SK-N-DZ (cell line): ENCODE measurements around the gene AMDHD1.
"Not testable (repeated sequence)": the region's sequence is repeated elsewhere in the genome, so short reads cannot be mapped to it uniquely, and the experiment has no call there.

Experiments
- DNase-seq: peaks from one replicate; pipeline ENCODE4 v3.0.0-alpha.2; 2015; ENCODE audit warnings: low spot score

Gene AMDHD1

DNA sequence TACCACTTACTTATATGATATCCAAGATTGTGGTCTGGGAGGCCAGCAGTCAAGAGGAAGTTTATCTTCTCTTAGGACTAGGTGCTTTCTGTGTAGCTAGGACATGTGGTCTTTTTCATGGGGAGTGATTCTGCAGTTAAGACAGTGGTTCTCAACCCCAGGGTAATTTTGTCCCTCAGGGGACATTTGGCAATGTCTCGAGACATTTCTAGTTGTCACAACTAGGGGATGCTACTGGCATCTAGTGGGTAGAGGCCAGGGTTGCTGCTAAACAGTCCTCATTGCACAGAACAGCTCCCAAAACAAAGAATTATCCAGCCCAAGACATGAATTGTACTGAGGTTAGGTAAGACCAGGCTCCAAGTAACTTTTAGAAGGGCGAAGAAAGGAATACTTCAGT is 20.0 kb downstream of the AMDHD1 start:
- DNase-seq = no peak

DNA sequence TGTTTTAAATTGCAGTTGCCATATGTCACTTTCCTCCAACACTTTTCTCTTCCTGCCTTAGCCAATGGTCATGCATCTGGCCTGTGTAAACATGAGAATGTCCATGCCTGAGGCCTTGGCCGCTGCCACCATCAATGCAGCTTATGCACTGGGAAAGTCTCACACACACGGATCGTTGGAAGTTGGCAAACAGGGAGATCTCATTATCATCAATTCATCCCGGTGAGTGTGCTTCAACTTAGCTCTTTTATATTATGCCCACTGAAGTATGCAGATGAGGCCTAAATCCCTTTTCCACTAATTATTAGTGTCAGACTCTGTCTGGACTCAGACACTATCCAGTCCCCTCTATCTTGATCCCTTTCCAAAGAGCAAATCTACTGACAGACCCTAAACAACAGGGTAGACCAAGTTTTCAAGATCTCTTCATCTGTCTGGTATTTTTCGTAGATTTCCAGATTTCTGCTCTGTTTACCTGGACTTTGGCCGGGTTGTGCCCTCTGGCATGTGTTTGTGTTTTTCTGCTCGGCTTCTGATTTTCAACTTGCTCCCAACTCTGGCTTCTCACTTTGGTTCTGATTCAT is 23.2 kb downstream of the AMDHD1 start:
- no peak for DNase-seq

DNA sequence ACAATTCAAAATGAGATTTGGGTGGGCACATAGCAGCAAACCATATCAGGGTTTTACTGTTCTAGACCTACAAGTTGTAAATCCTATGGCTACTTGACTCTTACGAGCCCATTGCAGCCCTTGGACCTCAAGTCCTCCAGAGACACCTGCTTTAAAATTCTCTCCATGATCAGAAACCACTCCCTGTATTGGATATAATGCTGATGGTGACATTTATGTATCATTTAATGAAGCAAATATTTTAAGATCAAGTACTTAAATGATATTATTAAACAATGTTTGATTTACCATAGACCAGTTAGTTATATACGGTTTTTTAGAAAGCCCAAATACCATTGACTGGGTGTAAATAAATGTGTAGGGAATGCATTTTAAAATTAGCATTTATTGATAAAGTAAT is 24.2 kb downstream of the AMDHD1 start:
- no peak for DNase-seq

DNA sequence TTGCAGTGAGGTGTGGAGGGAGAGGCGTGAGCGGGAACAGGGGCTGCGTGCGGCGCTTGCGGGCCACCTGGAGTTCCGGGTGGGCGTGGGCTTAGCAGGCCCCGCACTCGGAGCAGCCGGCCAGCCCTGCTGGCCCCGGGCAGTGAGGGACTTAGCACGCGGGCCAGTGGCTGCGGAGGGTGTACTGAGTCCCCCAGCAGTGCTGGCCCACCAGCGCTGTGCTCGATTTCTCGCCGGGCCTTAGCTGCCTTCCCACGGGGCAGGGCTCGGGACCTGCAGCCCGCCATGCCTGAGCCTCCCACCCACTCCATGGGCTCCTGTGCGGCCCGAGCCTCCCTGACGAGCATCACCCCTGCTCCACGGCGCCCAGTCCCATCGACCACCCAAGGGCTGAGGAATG is 26.0 kb downstream of the AMDHD1 start:
- DNase-seq = not testable (repeated sequence)

DNA sequence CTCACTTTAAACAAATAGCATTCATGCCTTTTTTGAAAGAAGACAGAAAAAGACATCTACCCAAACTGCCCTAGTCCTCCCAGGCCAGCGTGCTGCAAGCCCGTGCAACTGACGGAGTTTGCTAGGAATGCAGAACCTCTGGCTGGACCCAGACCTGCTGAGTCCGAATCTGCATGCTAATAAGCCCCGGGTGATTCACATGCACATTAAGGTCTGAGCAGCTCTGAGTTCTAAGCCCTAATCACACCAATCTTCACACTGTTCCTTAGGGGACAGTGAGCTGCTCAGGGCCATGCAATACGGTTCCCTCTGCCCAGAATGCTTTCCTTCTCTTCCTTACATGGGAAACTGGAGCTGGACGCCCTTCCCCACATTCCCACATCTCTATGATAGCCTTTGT is 27.8 kb downstream of the AMDHD1 start:
- no peak for DNase-seq

DNA sequence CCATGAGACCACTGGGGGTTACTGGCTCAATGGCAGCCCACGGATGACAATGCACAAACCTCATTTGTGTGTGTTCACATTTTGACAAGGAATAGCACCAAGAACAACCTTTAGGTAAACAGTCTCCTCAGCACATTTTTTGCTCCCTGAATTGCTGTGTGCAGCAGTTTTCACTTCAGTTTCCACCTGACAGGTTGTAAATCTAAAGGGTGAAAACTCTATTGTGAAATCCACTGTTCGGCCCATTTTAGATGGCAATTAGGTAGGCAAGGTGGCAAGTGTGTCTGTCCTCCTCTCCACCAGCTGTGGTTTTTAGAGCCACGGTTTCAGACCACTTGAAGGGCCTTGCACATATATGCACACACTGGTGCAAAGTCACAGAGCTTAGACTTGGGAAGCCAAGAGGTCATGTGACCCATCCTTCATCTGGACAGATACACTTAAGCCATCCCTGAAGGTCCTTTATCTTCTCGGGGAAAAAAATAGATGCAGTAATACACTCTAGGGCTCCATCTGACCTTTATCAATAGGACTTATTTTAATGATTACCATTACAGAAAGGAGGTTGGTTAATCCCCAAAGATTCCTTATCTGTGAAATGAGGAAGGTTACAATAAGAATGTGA is 29.8 kb downstream of the AMDHD1 start:
- DNase-seq = no peak

DNA sequence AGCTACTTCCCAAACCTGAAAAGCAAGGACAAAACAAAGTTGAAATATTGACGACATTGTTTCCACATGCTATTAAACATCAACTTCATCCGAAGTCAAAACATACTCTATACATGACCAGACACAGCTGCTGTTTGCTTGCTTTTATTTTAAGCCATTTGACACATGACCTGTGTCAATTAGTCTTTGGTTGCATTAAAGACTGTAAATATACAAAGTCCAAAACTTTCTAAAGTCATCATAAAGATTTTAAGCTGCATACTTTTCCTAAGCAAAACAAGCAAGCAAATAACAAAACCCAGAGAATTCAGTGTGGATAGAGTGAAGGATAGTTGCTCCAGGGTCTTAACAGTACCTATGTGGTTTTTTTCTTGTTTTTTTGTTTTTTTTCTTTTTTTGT is 31.2 kb downstream of the AMDHD1 start:
- DNase-seq = no peak

DNA sequence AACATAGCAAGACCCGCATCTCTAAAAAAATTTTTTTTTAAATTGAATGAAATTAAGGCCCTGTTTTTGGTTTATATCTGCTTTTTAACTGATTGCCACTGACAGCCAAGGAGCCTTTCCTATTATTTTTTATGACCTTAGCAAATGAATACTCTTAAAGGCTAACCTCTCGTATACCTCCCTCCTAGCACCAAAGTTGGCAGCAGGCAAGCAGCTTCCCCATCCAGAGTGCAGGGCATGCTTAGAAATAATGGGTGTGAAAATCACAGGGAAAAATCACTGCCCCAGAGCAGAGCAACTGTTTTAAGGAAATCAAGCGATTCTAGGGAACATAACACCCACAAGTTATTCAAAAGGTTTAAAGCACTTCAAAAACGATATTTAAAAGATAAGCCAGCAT is 32.4 kb downstream of the AMDHD1 start:
- no peak for DNase-seq

DNA sequence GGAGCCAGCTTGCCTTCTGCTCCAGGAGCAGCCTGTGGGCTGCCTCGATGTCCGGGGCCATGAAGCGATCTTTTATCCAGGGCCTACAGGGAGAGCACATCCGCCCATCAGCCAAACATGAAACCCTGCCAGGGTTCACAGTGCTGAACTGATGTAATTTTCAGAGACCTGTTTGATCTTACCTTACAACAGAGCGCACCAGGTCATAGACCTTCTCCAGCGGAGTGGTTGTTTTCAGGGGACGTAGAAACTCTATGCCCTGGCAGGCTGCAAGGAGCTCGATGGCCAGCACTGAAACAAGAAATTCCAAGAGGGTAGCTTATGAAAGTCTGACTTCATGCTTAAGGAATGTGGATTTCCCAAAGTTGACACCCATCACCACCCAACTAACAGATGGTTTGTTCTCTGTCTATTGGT is 33.3 kb downstream of the AMDHD1 start:
- DNase-seq = no peak

DNA sequence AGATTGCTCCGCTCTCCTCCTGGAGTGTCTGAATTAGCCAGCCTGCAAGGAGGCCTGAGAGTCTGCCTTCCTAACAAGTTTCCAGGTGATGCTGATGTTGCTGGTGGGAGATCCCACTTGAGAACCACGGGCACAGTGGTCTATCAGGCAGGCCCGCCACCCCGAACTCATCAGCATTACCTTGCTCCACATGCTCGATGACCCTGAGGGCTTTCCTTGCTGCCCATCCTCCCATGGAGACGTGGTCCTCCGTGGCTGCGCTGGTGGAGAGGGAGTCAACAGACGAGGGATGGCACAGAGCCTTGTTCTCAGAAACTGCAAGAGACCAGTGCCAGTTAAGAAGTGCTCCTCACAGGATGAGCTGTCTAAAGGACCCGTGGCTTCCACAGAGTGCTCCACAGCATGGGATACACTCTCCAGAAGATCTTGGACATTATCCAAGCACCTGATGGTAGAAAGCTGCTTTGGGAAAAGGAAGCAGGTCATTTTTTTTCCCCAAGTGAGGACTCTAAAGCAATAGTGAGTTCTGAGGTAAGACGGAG is 34.7 kb downstream of the AMDHD1 start:
- DNase-seq = no peak

DNA sequence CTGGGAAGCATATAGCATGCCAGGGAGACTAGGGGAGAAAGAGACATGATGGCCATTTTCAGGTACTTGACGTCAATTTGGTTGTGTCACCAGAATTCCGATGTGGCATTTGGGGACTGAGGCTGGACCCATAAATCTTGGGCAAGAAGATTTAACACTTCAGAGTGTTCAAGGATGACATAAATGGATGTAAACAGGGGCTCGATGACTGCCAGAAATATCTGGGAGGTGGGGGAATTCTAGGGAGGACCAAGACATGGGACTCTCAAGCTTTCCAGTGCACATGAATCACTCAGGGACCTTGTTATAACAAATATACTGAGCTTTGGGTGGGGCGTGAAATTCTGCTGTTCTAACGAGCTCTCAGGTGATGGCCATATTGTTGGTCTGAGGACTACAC is 35.2 kb downstream of the AMDHD1 start:
- DNase-seq = no peak

DNA sequence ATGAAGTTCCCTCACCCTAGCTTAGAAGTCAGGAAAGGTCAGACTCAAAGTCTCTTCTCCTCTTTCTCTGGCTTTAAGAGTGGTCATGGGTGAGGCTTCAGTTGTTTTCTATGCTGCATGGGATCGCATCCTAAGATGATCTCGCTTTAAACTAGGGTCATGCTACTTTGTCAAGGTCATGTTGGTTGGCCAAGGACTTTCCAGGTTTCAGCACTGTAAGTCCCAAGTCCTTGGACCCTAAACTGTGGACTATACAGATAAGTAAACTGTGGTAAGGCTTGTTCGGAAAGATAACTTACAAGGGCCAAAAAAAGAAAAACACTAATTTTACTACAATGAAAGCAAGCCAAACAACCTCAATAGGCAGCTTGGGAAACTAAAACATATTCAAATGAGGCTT is 35.6 kb downstream of the AMDHD1 start:
- no peak for DNase-seq

DNA sequence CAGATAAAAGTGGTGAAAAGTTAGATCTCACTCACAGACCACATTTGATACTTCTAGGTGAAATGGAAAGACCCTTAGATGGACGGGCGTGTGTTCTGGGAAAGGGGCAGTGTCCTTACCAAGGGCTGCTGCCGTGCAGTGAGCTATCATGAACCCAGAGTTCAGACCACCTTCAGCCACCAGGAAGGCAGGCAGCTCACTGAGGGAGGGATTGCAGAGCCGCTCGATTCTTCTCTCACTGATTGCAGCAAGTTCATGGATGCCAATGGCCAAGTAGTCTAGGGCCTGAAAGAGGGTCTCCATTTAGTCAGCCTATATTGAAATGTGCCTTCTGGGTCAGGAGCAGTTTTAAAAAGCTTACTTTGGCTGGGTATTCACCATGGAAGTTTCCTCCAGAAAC is 37.3 kb downstream of the AMDHD1 start:
- no peak for DNase-seq

DNA sequence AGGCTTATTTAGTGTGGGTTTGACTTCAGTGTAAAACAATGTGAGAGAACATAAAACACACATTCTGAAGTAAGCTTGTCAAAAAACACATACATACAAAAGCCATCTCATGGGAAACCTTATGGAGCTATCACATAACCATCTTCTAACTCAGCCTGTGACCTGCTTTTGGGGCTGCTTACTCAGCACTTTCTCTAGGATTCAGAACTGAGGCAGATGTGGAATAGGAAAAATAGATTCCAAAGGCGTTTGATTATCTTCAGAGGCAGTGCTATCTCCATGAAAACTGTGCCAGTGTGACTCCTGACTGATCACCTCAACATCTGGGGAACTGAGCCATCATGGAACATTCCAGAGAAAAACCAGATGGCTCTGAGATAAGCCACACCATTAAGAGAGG is 39.5 kb downstream of the AMDHD1 start:
- DNase-seq = no peak

DNA sequence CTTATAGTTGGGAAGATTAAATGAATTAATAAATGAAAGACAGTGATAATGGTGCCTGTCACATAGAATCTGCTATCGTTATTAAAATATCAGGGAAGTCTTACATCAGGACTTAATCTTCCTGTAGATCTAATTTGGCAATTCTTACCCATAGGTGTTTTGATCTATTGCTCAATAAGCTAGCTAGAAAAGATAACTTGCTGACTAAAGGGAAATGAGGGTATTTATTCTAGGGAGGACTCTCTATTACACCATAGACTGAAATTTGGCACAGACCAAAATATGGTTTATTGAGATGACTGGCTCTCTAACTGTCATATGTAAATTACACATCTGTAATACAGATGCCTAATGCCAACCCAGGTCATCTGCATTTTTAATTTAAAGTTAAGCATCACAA is 41.6 kb downstream of the AMDHD1 start:
- DNase-seq = no peak

DNA sequence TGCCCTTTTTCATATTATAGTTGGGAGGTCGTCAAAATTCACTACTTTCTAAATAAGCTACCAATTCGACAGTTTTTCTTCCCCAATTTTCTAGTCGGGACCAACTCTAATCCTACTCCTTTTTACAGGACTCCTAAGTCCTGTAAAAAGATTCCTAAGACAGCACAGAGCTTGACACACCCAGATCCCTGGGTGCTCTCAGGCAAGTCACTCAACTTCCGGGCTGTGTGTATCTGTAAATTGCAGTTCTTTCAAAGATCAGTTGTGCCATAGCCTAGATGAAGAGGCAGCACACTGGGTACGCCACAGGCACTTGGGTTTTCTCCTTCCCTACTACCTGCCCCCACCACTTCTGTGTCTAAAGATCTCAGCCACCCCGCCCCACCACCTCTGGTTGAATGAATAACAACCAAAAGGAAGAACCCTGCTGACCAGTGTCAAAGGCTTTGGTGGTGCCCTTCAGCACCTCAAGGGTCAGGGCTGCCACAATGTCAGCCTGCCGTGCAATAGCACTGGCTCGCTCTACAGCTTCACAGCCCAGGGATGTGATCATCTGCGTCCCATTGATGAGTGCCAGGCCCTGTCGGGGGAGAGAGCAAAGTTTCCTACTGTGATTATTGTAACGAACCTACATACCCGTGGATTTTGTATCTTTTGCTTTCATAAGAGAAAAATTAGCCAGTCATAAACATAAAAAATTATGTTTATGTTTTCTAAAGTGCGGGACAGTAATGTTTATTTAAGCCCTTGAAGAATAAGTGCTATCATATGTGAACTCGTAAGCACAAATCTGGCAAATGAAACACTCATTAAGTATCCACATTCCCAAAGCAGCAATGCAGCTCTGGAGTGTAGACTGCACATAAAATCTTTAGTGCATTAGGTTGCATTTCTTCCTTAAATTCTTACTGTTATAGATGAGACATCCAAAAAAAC is 43.8 kb downstream of the AMDHD1 start:
- DNase-seq = no peak

DNA sequence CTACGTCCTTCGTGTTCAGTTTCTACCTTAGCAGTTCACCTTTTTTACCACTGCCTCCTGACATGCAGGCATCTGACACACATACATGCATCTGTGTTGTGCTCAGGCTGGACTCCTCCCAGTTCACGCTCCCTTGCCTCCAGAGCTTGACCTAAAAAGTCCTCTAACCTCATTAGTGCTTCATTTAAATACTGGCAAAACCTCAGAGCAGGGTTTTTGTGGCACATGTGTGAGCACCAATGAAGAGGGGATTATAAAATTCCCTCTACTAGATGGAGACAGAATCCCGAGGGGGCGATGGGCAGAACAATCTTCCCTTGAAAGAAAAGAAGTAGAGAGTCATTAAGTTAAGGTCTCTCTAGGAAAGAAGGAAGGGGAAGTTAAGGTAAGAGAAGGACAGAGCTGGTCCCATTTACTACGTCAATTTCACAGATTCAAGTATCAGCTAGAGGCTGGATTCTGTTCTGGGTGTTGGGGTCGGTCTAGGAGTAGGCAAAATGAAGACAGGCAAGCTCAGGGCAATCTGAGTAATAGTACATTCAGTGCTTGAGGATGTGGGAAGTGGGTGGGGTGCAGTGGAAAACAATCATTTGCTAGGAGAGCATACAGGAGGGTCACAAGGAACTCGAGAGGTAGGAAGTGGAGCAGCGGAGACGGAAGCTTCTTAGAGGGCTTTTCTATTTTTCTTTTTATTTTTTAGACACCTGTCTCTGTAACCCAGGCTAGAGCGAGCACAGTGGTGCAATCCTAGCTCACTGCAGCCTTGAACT is 45.6 kb downstream of the AMDHD1 start:
- DNase-seq = no peak

DNA sequence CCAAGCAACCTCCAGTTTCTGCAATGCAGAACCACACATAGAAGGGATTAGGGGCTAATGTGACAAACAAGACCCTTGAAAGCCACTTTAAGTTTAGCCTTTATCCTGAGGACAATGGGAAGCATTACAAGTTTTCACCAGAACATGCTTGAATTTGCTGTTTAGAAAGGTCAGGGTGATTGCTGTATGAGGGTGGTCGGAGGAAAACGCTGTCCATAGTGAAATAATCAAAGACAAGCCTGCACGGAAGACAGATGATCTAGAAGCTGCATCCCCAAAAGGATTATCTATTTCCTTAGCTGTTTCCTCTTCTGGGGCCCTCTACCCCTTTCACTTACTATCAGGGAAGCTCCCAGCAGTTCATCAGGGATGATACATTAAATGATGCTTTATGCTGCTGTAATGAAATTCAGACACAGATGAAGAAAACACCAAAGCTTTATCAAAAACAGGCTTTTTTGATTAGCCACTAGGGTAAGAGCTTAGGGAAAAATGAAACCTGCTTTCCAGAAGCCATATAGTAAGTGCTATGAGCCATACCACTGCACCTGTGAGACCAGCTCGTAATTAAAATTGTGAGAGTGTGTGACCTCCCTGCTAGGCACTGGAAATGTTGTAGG is 46.5 kb downstream of the AMDHD1 start:
- DNase-seq = no peak

DNA sequence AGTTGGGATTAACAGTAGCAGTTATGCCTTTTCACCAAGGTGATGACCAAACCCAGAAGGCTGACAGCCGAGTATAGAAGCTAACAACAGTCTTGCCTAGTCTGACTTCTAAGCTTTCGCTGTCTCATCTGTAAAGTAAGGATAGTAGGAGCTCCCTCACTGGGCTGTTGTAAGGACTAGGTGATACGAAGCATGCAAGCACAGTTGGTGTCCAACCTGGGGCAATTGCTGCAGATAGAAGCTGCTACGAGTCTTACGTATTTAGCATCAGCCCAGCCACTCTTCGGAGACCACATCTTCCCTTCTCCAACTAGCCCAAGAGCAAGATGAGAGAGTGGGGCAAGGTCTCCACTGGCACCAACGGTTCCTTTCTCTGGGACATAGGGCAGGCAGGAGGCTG is 47.0 kb downstream of the AMDHD1 start:
- DNase-seq = no peak

DNA sequence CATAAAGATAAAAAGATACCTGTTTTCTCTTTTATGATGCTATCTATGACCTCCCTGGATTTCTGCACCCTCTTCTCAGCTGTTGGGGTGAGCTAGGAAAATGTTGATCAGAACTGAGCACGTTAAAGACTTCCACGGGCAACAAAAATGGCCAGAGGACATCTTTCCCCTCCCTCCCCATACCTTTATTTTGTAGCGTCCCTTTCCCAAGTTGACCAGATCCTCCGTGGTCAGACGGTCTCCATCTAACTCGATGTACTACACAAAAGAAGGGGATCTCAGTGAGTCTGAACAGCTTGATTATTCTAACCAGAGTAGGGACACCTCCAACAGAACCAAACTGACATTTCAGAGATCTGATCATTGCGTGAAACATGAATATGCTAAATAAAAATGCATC is 50.8 kb downstream of the AMDHD1 start:
- DNase-seq = no peak

DNA sequence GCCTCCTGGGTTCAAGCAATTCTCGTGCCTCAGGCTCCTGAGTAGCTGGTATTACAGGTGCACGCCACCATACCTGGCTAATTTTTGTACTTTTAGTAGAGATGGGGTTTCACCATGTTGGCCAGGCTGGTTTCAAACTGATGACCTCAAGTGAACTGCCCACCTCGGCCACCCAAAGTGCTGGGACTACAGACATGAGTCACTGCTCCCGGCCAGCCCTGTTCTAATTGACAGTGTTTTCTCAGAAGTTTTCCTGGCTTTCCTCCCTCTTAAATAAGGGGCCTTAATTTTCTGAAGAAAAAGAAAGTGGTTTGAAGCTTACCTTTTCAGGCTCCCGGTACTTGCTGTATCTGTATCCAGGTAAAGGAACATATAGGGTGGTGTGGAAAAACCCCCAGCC is 51.3 kb downstream of the AMDHD1 start:
- no peak for DNase-seq
